GM21515 (cell line): ENCODE data around the gene MRPL20.
A peak's percentile ranks its signal among the peaks of the same experiment; 100 is the strongest.
"Not testable (repeated sequence)": the region's sequence is repeated elsewhere in the genome, so short reads cannot be mapped to it uniquely, and the experiment has no call there.

Source experiments
- ATAC-seq: cut with Tn5 transposase; IDR thresholded peaks from one replicate; pipeline ENCODE4 v1.9.1; 2021; ENCODE audit not compliant: unreplicated experiment

MRPL20 gene

DNA sequence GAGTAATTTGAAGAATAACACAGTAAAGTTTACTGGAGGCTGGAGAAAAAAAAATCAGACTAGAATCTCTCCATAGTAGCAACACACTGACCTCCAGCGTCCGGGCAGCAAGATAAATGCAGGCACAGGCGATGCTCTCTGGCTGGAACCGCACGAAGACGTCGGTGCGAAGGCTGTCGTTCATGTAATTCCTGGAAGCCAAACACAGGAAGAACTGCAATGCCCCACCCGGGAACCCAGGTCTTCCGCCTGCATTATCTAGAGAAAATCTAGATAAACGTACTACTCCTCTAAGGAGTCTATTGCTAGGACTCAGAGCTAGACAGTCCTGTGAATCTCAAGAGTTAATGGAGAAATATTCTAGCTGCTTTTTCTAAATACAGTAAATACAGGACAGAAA lies 16.4 kb downstream of the MRPL20 start:
- ATAC-seq: no peak

DNA sequence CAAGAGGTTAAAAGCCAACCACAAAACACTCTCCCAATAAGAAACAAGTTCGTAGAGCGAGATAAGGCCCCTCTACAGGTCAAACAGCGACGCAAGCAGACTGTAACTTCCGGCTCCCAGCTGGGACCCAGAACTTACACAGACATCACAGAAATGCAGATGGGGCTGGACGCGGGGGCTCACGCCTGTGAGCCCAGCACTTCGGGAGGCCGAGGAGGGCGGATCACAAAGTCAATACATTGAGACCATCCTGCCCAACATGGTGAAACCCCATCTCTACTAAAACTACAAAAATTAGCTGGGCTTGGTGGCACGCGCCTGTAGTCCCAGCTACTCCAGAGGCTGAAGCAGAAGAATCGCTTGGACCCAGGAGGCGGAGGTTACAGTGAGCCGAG lies 19.0 kb downstream of the MRPL20 start:
- no peak for ATAC-seq

DNA sequence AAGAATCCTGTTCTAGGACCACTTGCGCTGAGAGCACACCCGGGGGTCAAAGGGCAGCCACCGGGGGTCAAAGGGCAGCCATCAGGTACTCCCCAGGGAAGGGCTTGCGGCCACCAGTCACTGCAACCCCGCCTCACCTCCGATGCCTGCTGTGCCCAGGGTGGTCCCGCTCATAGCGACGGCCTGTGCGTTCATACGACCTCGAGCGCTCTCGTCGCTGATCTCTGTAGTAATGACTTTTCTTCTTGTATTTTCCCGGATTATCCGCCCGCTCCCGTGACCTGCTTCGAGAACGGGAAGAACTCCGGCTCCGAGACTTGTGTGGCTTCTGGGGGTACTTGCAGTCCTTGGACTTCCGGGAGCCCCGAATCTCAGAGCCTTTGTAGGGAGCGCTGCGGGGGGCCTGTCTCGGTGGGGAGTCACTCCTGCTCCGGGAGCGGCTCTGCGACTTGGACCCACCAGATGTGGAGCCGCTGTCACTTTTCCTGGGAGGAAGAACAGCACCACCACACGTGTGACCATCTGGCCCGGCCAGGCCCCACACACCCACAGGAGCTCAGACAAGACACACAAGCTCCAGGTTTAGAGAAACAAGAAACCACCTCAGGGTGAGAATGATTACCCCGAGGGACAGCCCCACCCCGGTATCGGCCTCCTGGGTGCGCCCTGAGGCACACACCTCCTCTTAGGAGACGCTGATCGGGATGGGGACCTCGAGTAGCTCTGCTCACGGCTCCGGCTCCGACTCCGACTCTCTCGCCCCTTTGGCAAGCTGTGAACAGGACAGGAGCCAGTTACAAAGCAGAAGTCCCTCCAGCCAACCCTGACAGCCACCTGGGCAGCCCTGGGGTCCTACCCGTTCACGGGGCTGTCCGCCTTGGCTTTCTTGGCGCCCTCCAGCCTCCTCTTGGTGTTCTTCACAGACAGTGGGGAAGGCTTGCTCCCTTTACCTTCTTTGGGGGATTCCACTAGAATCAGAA lies 19.7 kb downstream of the MRPL20 start:
- ATAC-seq: no peak

DNA sequence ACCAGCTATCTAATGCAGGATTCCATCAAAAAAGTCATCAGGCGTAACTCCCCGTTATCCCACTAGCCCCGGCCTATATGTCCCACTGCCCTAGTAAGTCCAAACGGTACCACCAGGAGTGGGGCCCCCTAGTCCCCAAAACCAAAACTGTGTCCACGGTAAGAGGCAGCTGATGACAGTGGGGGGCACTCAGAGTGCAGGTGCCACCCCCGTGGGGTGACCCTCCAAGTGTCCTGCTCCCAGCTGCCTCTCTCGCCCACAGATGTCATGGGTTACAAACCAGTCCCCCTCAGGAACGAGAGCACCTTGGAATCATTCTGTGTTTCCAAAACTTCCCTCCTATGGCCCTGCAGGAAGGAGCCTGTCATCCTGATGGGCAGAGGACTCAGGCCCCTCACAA lies 21.2 kb downstream of the MRPL20 start:
- ATAC-seq: no peak

DNA sequence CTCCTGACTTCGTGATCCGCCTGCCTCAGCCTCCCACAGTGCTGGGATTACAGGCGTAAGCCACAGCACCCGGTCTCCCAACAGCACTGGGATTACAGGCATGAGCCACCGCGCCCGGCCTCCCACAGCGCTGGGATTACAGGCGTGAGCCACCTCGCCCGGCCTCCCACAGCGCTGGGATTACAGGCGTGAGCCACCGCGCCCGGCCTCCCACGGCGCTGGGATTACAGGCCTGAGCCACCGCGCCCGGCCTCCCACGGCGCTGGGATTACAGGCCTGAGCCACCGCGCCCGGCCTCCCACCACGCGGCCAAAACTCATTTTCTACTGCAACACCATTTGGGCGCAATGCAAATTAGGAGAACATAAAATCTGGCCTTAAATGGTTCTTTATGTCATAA lies 21.8 kb downstream of the MRPL20 start:
- ATAC-seq: not testable (repeated sequence)

DNA sequence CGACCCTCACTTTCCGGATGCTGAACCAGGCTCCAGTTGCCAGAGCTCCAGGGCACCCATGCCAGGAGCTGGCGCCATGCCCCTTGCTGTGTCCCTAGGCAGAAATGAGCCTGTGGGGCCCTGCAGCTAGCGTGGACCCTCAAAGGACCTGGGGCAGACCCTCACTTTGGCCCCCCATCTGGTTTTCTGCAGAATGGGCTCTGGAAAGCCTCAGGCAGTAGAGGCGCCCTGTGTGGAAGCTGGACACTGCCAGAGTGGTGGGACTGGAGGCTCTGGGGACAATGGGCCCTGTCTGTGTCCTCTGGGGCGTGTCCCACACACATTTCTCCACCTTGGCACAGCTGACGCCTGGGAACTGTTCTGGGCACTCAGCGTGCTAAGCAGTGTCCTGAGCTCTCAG lies 25.8 kb downstream of the MRPL20 start:
- ATAC-seq: no peak

DNA sequence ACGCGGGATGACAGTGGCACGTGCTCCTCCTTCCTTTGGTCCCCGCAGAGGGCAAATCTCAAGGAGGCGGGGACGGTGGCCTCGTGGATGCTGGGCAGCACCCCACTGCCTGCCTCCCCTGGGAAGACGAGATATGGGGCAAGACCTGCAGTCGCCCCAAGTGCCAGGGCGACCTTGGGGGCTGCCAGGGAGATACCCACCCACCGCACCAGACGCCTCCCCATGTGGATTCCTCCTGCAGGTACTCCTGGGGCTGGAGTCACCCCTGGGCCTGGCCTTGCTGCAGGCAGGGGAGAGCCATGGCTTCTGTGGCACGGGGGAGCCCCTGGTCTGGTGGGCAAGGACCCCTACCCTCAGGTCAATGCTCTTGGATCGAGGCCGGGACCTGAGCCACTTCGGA lies 26.2 kb downstream of the MRPL20 start:
- ATAC-seq: no peak

DNA sequence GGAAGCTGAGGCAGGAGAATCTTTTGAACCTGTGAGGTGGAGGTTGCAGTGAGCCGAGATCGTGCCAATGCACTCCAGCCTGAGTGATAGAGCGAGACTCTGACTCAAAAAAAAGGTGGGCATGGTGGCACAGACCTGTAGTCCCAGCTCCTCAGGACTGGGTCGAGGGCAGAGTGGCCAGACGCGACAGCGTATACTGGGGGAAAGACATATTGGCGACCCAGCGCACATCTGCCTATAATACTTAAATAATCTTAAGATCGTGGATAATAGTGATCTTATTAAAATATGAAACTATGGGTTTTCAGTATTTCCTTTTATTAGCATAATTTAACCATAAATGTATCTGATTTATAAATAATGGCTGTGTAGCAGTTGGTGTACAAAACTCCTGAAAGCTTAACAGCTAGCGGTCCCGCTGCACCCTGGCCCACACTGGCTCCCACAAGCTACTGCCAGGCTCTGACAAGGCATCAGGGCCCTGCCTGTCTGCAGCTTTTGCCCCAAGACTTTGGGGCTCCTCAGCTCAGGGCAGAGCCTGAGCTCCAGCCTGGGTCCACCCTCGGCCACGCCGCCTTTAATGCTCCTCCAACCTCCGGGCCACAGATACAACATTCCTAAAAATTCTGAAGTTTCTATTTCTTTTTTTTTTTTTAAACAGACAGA lies 29.4 kb downstream of the MRPL20 start:
- no peak for ATAC-seq

DNA sequence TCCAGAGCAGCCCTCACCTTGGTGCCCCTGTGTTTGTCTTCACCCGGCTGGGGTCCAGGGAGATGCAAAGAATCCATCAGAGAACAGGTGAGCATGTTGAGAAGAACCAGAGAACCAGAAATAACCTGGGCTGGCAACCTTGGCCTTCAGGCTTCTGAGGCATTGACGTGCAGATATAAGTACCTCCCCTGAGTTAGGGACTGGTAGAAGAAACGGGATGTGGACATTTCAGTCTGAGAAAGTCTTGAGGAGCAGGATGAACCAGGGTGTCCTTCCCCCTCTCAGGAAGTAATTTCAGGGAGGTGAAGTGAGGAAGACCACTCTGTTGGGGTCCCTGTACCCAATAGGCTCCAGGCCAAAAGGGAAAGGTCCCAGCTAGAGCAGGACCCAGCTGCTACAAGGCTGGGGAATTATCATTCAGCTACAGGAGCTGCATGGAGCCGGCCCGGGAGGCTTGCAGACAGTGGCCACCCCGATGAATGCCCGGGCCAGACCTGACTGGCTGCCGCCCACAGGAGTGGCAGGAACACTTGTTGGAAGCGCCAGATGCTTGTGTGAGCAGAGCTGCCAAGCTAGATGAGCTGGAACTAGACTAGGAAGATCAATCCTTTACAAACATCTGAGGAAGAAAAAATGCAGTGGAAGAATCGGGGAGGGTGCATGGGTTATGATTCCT lies 30.4 kb downstream of the MRPL20 start:
- no peak for ATAC-seq

DNA sequence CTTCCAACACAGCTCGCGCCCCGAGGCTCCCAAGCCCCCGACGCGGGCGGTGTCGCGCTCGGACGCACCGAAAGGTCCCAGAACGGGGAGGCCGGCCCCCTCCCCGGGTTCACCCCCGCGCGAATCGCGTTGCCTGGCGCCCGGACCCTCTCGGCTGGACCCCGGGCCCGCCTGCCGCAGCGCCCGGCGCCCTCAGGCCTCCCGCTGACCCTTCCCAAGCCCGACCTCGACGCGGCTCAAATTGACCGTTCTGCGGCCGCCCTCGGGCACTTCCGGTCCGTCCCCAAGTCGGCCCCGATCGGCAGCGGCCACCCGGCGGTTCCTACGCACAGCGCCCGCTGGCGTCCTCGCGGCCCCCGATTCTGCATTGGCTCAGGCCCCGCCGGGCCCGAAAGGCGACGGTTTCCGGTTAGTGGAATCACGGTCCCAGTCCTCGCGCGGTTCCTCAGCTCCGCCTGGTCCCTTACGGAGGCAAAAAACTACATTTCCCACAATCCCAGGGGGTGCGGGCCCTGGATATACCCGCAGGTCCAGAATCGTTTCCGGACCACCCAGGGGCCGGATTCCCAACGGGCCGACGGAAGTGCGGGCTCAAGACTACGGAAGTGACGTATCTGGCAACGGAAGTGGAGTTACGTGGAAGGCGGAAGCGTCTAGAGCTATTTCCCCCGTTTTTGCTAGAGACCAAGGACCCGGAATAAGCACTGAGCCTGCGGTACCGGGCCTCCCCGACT lies 32.0 kb downstream of the MRPL20 start, which contains the start of gene AURKAIP1:
Gene AURKAIP1 (minus strand): TSS at position 279 of the 734 bp plus-strand sequence. CDS start 451 bp downstream, outside the sequence.
- ATAC-seq: peak; percentile 84

DNA sequence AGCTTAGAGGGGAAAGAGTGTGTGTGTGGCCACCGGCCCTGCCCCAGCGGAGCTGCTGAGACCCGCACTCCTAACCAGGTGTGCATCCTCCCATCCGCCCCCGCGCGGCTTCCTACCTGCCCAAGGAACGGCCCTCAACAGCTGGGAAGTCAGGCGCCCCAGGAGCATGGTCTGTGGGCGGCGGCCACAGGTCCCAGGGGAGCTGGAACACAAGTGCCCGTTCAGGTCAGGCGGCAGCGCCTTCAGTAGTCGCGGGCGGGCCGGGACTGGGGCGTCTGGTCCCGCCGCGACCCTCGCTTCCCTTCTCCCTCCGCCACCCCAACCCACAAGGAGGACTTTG lies 32.5 kb downstream of the MRPL20 start:
- peak; percentile 3 for ATAC-seq

DNA sequence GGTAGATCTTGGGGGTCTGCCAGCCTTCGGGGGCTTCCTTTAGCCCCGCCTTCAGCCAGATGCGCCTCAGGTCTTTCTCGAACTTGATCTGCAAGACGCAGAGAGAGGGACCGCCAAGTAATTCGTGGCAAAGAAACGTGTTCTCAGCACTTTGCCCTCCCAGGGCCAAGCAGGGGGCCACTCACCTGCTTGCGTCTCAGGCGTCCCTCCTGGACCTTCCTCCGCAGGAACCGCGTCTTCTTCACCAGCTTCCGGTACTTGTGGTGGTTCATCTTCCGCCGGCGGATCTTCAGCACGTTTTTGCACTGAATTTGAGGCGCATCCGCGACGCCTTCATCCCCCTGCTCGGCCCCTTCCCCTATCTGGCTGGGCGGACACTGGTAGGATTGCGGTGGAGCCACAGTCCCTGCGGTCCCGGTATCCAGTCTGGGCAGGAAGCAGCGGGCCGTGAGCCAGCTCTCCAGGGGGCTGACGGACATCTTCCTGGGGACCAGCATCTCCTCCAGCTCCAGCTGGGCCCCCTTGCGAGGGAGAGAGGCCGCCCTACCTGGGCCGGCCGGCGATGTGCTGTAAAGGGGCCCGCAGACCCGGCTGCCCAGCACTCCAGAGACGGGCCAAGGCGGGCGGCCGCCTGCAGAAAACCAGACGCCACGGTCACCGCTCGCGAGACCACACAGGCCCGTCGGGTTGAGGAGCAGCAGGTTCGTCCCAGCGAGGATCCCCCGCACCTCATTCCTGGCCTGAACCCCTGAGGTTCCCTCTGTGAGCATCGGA lies 33.1 kb downstream of the MRPL20 start:
- ATAC-seq: no peak

DNA sequence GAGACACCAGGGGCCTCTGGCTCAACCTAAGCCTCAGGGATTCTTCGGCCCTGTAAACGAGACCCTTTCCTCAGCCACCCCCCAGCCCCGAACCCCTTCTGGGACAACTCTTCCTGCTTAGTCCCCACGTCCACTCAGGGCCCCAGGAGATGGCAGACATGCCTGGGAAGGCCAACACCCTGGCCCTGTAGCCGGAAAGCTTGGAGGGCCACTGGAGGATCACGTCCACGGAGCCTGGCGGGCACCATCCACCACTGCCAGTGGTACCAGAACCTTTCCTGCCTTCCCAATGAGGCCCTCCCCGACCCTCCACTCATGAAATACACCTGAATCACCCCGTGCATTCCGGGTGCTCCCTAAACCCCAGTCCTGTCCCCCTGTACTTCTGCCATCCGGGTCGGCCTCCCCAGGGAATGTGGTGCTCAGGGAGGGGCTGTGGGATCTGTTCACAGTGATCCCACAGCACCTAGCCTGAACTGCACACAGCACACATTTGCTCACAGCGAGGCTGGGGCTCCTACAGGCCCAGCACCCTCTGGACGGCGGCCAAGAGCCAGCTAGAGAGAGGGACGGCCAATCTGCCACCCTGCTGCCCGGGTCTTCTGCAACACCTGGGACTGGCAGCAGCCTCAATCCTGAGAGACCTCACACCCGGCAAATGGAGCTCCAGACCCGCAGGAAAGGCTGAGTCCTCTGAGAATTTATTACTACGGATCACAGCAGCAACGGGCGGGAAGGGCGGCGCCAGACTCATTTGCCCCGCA lies 33.9 kb downstream of the MRPL20 start:
- ATAC-seq: no peak

DNA sequence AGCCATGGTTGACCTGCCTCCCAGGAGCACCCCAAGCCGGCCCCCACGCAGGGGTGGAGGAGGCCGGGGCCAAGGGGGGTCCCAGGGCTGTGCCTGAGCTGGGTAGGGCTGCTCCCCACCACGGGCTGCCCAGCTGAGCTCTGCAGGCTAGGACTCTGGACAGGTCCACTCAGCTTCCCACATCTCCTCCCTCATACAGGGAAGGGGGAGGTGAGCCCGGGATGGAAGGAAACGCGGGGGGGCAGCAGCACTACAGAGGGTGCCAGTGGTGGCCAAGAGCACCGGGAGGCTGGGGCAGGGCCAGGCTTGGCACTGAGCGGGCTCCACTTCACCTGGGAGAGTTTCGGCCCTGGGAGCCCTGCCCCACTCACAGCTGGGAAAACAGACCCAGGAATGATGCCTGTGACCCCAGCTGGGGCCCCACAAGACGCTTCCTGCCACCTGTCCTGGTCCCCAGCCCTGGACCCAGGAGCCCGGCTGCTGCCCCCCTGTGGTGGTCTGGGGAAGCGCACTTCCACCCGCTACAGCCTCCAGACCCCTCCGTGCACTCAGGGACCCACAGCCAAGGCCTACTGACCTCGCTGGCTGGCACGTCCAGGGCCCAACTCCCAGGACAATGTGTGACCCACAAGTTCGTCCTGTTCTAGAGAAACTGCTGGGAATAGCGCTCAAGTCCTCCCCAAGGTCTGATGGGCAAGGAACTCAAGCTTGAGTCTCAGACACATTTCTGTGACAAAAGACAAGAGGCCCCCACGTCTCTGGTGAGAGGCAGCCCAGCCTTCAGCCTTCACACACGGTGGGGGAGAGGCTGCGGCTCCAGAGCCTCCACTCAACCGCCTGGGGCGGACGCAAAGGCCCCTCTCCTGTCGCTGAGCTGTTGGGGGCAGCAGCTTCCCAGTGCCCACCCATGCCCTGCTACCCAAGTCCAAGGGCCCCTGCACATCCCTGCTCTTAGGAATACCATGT lies 35.1 kb downstream of the MRPL20 start:
- ATAC-seq: no peak

DNA sequence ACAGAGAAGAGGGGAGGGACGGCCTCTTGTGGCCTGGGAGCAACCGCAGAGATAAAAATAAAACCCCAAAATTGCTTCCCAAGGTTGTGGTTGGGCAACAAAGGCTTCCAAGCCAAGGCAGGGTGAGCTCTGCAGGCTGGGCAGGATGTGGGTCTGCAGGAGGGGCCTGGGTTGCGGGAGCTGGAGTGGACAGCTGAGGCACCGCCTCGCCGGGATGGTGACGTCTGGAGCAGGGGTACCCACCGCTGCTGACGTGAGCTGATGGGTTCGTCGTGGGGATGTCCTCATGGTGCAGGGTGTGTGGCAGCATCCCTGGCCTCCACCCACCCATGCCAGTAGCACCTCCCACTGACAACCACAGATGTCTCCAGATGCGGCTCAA lies 35.7 kb downstream of the MRPL20 start:
- no peak for ATAC-seq

DNA sequence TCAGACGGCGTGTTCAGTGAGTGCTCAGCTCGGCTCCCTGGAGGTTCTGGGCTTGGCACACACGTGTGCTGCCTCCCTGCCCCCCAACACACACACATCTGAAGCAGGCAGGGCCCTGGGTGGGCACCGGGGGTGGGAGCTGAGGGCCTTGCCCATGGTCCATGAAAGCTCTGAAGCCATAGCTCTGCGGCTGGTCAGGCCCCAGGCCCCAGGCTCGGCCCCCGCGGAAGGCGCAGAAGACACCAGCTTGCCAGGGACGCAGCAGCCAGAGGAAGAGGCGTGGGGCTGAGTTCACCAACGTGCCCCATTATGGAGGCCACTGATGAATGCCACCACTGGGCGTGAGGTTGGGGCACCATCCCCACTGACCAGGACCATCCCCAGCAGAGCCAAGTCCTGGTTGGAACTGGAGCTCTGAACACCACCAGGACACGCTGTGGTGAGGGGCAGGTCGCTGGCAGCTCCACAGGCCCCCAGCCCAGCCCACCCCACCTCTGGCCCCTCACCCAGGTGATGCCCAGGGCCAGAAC lies 36.3 kb downstream of the MRPL20 start:
- ATAC-seq: no peak

DNA sequence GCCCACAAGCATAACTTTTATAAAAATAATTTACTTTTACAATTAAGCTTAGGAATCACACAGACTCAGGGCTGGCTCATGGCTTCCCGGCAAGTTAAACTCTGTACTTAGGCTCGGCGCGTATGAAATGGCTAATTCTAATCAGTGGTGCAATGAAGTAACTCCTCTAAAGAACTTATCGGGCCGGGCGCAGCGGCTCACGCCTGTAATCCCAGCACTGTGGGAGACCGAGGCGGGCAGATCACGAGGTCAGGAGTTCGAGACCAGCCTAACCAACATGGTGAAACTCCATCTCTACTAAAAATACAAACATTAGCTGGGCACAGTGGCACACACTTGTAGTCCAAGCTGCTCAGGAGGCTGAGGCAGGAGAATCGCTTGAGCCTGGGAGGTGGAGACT lies 37.0 kb downstream of the MRPL20 start:
- ATAC-seq: not testable (repeated sequence)

DNA sequence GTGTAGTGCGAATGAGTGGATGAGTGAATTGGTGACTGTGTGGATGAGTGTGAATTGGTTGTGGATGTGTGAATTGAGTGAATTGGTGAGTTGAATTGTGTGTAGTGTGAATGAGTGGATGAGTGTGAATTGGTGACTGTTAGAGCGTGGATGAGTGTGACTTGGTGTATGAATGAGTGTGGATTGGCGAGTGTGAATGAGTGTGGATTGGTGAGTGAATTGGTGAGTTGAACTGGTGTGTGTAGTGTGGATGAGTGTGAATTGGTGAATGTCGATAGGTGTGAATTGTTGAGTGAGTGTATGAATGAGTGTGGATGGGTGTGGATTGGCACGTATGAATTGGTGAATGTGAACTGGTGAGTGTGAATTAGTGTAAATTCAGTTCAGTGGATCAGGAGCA lies 39.8 kb downstream of the MRPL20 start:
- no peak for ATAC-seq
